Panc1 (cell line): ENCODE measurements around the gene CNTN4. TPM values are rescaled to one million over a fixed set of nuclear protein-coding genes. Genes with fewer than 3 reads are reported as not detected.

ENCODE experiments used
- ATAC-seq: fragments of 200-7000 bp; cut with Tn5 transposase; 2 replicates; pipeline ENCODE4 v1.9.1; 2020; ENCODE audit warnings: mild to moderate bottlenecking, moderate library complexity
- BruUV-seq: library from RNA; stranded (reverse); fragments of 400-500 nt; replicated peaks from 2 replicates; lab custom pipeline; 2021; lab: Mats Ljungman, UMichigan
- CTCF ChIA-PET: fragments of 300-600 bp; sonication (Branson Sonifier 250); formaldehyde crosslinking; loops from one replicate; lab custom pipeline; 2022; ENCODE audit warnings: antibody characterized with exemption; lab: Charles Lee
- POLR2A ChIA-PET: fragments of 300-600 bp; sonication (Branson Sonifier 250); formaldehyde crosslinking; loops from one replicate; lab custom pipeline; 2022; ENCODE audit warnings: antibody characterized with exemption; lab: Charles Lee
- DNase-seq: peaks from one replicate; pipeline ENCODE4 v3.0.0-alpha.2; 2010; ENCODE audit warnings: low read depth, low spot score
- H3K27ac ChIP-seq: 2 replicates; pipeline ENCODE4 v1.5.1; 2011; ENCODE audit warnings: mild to moderate bottlenecking, low read length, inconsistent platforms
- H3K27me3 ChIP-seq: fragments of 200-500 bp; sonication (Bioruptor generic); 2 replicates; pipeline ENCODE4 v1.6.0; 2014; ENCODE audit warnings: low read length, inconsistent platforms; ENCODE audit not compliant: control insufficient read depth, insufficient read depth
- H3K36me3 ChIP-seq: fragments of 200-500 bp; sonication (Bioruptor generic); 2 replicates; pipeline ENCODE4 v1.5.1; 2014; ENCODE audit warnings: inconsistent platforms, mild to moderate bottlenecking, low read length, moderate library complexity; ENCODE audit not compliant: control insufficient read depth, insufficient read depth
- H3K4me1 ChIP-seq: 2 replicates; pipeline ENCODE4 v1.5.1; 2011; ENCODE audit warnings: inconsistent platforms, mild to moderate bottlenecking, low read length, moderate library complexity; ENCODE audit not compliant: control insufficient read depth, insufficient read depth
- H3K4me3 ChIP-seq, 2 experiments: 2 replicates each; pipeline ENCODE4 v1.5.1; 2011 to 2012; ENCODE audit warnings: low read depth in 2 of 2, low read length in 2 of 2, mild to moderate bottlenecking in 2 of 2, inconsistent platforms in 1 of 2, moderate library complexity in 1 of 2
- H3K9me3 ChIP-seq: fragments of 200-500 bp; sonication (Bioruptor generic); 2 replicates; pipeline ENCODE4 v1.5.1; 2014; ENCODE audit warnings: low read depth, mild to moderate bottlenecking, inconsistent platforms, low read length, moderate library complexity; ENCODE audit not compliant: control insufficient read depth, insufficient read depth
- CTCF ChIP-seq: fragments of 450-650 bp; IDR thresholded peaks from 2 replicates; pipeline ENCODE4 v1.5.1; 2017; ENCODE audit warnings: mild to moderate bottlenecking
- POLR2AphosphoS5 ChIP-seq: IDR thresholded peaks from 2 replicates; pipeline ENCODE4 v1.6.1; 2012; ENCODE audit warnings: mild to moderate bottlenecking, low read depth, low read length, moderate library complexity
- REST ChIP-seq, 2 experiments: IDR thresholded peaks; 2 replicates each; pipeline ENCODE4 v1.6.1; 2011 to 2012; ENCODE audit warnings: low read depth in 2 of 2, control low read depth in 1 of 2, low read length in 1 of 2, mild to moderate bottlenecking in 1 of 2, moderate library complexity in 1 of 2; ENCODE audit not compliant: insufficient read depth in 1 of 2
- SIN3A ChIP-seq: IDR thresholded peaks from 2 replicates; pipeline ENCODE4 v1.6.1; 2012; ENCODE audit warnings: low read depth, mild to moderate bottlenecking, low read length, moderate library complexity, borderline replicate concordance; ENCODE audit not compliant: insufficient read depth
- TCF7L2 ChIP-seq: IDR thresholded peaks from 2 replicates; pipeline ENCODE4 v1.6.1; 2011; ENCODE audit warnings: mild to moderate bottlenecking, low read depth, low read length, inconsistent platforms
- in situ Hi-C: cut with HindIII; loops from 2 replicates; pipeline ENCODE4 v1.10.0; 2016; ENCODE audit warnings: low sequenced_read_pairs, low pct_unique_long_range_greater_than_20kb
- intact Hi-C: fragments of 100-400 bp; cut with micrococcal nuclease; formaldehyde crosslinking; loops from one replicate; pipeline ENCODE4 v1.10.0; 2022; ENCODE audit not compliant: unreplicated experiment
- total RNA-seq: library from RNA; stranded (reverse); gene quantifications from one replicate; pipeline ENCODE4 v1.2.1, GENCODE V29; 2021; ENCODE audit not compliant: unreplicated experiment

CNTN4 gene
- total RNA-seq, 1 experiment from 2014 or later = not detected

GRCh38 chr3:2807514-2807913, 708.8 kb downstream of the CNTN4 start:
- DNase-seq (no peak), ATAC-seq (no peak)
- intact Hi-C loops = no loop called here
- in situ Hi-C loops = no loop called here
- Histone ChIP-seq H3K9me3 (no peaks in the 10 kb centered on the region), H3K4me3 (no peak overlapping the region), H3K36me3 (no peaks in the 10 kb centered on the region), H3K27ac (no peak overlapping the region), H3K4me1 (no peaks in the 10 kb centered on the region), H3K27me3 (no peaks in the 10 kb centered on the region)
- TF ChIP-seq CTCF (no peak), SIN3A (no peak), TCF7L2 (no peak), REST (IDR thresholded peaks at IDR 0.05; ENCODE audit: insufficient read depth in 1 of 2, low read depth in 2 of 2, low read length in 1 of 2) (no peak), POLR2AphosphoS5 (no peak)
- ChIA-PET POLR2A (no interaction called here), CTCF (no interaction called here)
- BruUV-seq = no TSS peak

- ChIA-PET CTCF (no interaction called here), POLR2A (no interaction called here)
- H3K27ac ChIP-seq = no peak overlapping the region
- ATAC-seq (no peak), DNase-seq (no peak)
- no peaks in the 10 kb centered on the region for H3K27me3 ChIP-seq
- H3K4me3 ChIP-seq = no peak overlapping the region
- in situ Hi-C loops (no loop called here), intact Hi-C loops (no loop called here)
- no TSS peak for BruUV-seq
- peak in 1 of 2 experiments; percentile 61; a peak in 2 of 4 replicates for TF ChIP-seq REST (IDR thresholded peaks at IDR 0.05; ENCODE audit: insufficient read depth in 1 of 2, low read depth in 2 of 2, low read length in 1 of 2)
- no peak for TF ChIP-seq POLR2AphosphoS5
- TF ChIP-seq CTCF = no peak
- TF ChIP-seq SIN3A = no peak
- TF ChIP-seq TCF7L2 = no peak
- H3K9me3 ChIP-seq = no peaks in the 10 kb centered on the region
- H3K36me3 ChIP-seq = no peaks in the 10 kb centered on the region
- no peaks in the 10 kb centered on the region for H3K4me1 ChIP-seq
Observed at GRCh38 chr3:2810723-2811122, 712.1 kb downstream of the CNTN4 start.
